Retinal pigment epithelial cell (primary cell): Measurements from ENCODE around the gene WNT11.

Source experiments
- DNase-seq: peaks from one replicate; pipeline ENCODE4 v3.0.0-alpha.2; 2010; ENCODE audit warnings: low read depth
- H3K4me3 ChIP-seq: 2 replicates; pipeline ENCODE4 v1.5.1; 2011; ENCODE audit warnings: mild to moderate bottlenecking, low read length, control low read depth, moderate library complexity
- TF ChIP-seq, protein P1 (sequence below): conservative IDR thresholded peaks from 2 replicates; pipeline ENCODE4 v1.5.1; 2011; ENCODE audit warnings: low read depth, low read length, control low read depth, inconsistent platforms

WNT11 gene

DNA sequence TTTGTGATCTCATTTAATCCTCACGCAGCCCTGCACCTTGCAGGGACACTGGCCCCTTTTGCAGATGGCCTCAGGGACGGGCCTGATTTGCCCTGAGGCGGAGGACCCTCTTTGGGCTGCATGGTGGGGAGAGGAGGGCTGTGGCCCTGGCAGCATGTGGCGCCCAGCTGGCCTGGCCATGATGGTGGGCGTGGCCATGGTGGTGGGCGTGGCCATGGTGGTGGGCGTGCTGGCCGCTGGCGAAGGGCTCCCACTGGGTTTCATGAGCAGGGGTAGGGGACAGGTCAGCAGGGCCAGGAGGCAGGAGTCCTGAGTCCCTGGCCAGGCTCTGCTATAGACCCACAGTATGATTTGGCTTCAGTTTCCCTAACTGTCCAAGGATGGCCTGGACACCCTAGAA lies 13.1 kb downstream of the WNT11 start:
- TF ChIP-seq, protein P1, sequence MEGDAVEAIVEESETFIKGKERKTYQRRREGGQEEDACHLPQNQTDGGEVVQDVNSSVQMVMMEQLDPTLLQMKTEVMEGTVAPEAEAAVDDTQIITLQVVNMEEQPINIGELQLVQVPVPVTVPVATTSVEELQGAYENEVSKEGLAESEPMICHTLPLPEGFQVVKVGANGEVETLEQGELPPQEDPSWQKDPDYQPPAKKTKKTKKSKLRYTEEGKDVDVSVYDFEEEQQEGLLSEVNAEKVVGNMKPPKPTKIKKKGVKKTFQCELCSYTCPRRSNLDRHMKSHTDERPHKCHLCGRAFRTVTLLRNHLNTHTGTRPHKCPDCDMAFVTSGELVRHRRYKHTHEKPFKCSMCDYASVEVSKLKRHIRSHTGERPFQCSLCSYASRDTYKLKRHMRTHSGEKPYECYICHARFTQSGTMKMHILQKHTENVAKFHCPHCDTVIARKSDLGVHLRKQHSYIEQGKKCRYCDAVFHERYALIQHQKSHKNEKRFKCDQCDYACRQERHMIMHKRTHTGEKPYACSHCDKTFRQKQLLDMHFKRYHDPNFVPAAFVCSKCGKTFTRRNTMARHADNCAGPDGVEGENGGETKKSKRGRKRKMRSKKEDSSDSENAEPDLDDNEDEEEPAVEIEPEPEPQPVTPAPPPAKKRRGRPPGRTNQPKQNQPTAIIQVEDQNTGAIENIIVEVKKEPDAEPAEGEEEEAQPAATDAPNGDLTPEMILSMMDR = no peak
- no peak overlapping the region for H3K4me3 ChIP-seq
- no peak for DNase-seq

DNA sequence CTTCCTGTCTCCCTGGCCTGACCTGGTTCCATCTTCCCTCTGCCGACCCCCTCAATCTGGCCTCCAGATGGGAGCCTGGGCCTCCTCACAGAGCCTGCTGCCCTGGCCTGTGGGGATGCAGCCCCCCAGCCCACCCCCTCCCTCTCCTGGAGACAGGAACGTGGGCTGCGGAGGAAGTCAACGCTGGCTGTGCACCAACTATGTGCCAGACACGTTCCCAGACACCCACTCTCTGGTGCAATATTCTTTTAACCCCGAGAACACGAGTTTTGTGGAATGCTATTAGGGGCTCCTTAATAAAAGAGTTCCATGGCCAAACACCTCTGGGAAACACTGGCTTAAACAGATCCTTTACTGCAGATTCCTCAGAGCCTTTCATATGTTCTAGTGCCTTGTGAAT lies 15.9 kb downstream of the WNT11 start:
- DNase-seq = peak; percentile 34

DNA sequence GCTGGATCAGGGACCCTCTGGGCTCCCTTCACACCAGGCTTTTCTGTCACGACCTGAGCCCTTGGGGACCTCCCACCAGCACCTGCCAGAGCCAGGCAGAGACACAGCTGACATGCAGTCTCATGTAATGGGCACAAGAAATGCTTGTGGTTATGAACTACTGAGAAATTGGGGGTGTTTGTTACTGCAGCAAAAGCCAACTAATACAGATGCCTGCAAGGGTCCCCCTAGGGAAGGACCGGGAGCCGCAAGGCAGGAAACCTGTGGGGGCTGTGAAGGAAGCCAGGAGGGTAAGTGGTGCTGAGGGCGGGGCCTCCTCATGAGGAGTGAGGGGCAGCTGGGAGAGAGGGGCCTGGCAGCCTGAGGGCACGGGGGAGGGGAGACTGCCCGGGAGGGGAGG lies 16.6 kb downstream of the WNT11 start:
- no peak overlapping the region for H3K4me3 ChIP-seq
- DNase-seq = no peak
- TF ChIP-seq, protein P1 = no peak

More for the DNA sequence above, 15.9 kb downstream of the WNT11 start:
- TF ChIP-seq, protein P1 = no peak
- no peak overlapping the region for H3K4me3 ChIP-seq

DNA sequence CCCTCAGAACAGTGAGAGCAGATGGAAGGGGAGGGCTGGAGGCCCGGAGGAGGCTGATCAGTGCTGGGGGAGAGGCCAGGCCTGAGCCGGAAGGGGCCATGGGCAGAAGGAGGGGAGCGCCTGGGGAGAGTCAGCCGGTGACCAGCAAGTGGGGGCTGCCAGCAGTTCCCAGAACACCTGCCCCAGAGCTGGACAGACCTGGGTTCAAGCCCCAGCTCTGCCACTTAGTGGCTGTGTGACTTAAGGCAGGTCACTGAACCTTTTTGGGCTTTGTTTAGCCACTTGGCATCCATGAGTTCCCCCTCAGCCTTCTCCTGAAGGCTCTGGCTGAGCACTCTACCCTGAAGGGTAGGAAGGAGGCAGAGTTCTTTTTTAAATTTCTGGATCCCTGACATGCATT lies 17.4 kb downstream of the WNT11 start:
- TF ChIP-seq, protein P1 = no peak
- DNase-seq = no peak
- H3K4me3 ChIP-seq = no peak overlapping the region

DNA sequence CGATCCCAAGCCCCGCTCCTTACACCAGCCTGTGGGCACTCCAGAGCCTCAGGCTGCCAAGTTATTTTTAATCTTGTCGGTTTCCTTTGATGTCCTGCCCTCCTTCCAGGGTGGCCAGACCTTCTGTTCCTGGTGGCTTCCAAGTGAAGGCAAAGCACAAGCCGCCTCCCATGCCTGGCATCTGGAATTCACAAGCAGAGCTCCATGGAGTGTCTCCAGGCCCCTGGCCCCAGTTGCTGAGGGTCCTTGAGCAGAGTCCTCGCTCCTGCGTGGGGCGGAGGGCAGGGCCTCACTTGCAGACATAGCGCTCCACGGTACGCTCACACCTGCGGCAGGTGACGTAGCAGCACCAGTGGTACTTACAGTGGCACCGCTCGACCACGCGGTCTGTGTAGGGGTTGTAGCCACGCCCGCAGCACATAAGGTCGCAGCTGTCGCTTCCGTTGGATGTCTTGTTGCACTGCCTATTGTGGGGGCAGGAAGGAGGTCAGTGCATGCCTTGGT lies 19.5 kb downstream of the WNT11 start:
- no peak for DNase-seq
- TF ChIP-seq, protein P1 = no peak
- no peak overlapping the region for H3K4me3 ChIP-seq

DNA sequence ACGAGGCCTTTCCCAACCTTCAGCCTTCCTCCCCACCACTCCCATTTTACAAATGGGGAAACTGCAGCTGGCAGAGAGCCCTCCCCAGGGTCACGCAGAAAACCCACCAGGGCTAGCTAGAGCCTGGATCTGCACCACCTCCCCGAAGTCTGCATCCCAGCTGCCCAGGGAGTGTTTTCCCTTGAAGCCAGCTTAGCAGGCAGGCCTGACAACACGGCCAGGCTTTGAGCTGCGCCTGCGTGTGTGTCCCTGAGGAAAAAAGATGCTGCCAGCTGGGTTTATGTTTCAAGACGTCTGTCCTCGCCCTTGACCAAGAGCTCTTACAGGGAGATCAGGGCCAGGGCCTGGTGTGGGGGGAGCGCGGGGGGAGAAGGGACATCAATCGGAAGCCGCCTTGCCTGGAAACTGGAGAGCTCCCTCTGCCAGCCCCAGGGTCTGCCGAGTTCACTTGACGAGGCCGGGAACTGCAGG lies 20.3 kb downstream of the WNT11 start:
- no peak for DNase-seq
- no peak overlapping the region for H3K4me3 ChIP-seq
- TF ChIP-seq, protein P1 = no peak

DNA sequence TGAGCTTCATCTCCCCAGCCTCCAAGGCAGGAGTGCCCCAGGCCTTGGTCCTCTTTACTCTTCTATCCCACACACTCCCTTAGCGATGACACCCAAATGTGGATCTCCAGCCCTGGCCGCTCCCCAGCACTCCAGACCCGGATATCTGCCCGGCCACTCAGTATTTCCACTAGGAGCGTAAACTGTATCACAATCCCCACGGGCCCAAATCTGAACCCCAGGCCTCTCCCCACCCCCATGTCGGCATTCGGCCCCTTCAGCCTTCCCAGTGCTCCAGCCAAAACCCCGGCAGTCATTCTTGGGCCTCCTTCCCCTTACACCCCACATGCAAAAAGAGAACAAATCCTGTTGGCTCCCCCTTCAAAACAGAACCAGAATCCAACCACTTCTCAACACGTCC lies 20.8 kb downstream of the WNT11 start:
- TF ChIP-seq, protein P1 = no peak

More for the DNA sequence above, 20.8 kb downstream of the WNT11 start:
- no peak overlapping the region for H3K4me3 ChIP-seq
- no peak for DNase-seq
